PC-9 (cell line): ENCODE results near the gene GAK. TPM values are rescaled to one million over a fixed set of nuclear protein-coding genes. Genes with fewer than 3 reads are reported as not detected.

Experiments used
- BruUV-seq: library from RNA; stranded (reverse); fragments of 400-500 nt; replicated peaks from 2 replicates; lab custom pipeline; 2021; lab: Mats Ljungman, UMichigan
- CTCF ChIA-PET: fragments of 300-600 bp; sonication (Branson Sonifier 250); formaldehyde crosslinking; loops from one replicate; lab custom pipeline; 2022; ENCODE audit warnings: antibody characterized with exemption; lab: Charles Lee
- POLR2A ChIA-PET: fragments of 300-600 bp; sonication (Branson Sonifier 250); formaldehyde crosslinking; loops from one replicate; lab custom pipeline; 2022; ENCODE audit warnings: antibody characterized with exemption; ENCODE audit not compliant: unreplicated experiment; lab: Charles Lee
- DNase-seq, 2 experiments: peaks; one replicate each; pipeline versions ENCODE4 v3.0.0 to v3.0.0-alpha.2; 2015 to 2022; ENCODE audit warnings: mixed read lengths in 1 of 2
- H2AFZ ChIP-seq: fragments of 200-600 bp; sonication (generic); 2 replicates; pipeline ENCODE4 v1.8.1; 2017; ENCODE audit warnings: antibody characterized with exemption
- H3F3A ChIP-seq: fragments of 200-600 bp; sonication (generic); 2 replicates; pipeline ENCODE4 v1.8.1; 2017; ENCODE audit warnings: antibody characterized with exemption, mild to moderate bottlenecking, low read depth; ENCODE audit not compliant: insufficient read depth
- H3K27ac ChIP-seq: fragments of 200-600 bp; sonication (generic); 2 replicates; pipeline ENCODE4 v1.6.1; 2016; ENCODE audit warnings: mixed run types
- H3K27me3 ChIP-seq: fragments of 200-600 bp; sonication (generic); 2 replicates; pipeline ENCODE4 v1.6.1; 2016; ENCODE audit warnings: low read depth, mixed run types; ENCODE audit not compliant: insufficient read depth
- H3K36me3 ChIP-seq: fragments of 200-600 bp; sonication (generic); 2 replicates; pipeline ENCODE4 v1.6.1; 2016; ENCODE audit warnings: low read depth, mixed run types
- H3K4me1 ChIP-seq: fragments of 200-600 bp; sonication (generic); replicated peaks from 2 replicates; pipeline ENCODE4 v1.6.1; 2016; ENCODE audit warnings: mixed run types; ENCODE audit not compliant: insufficient read depth
- H3K4me2 ChIP-seq: fragments of 200-600 bp; sonication (generic); 2 replicates; pipeline ENCODE4 v1.6.1; 2017; ENCODE audit warnings: mixed run types
- H3K4me3 ChIP-seq: fragments of 200-600 bp; sonication (generic); 2 replicates; pipeline ENCODE4 v1.6.1; 2016; ENCODE audit warnings: mixed run types
- H3K79me2 ChIP-seq: fragments of 200-600 bp; sonication (generic); 2 replicates; pipeline ENCODE4 v1.6.1; 2017; ENCODE audit warnings: low read depth, mixed run types
- H3K9me2 ChIP-seq: fragments of 200-600 bp; sonication (generic); 2 replicates; pipeline ENCODE4 v1.8.1; 2017; ENCODE audit warnings: mild to moderate bottlenecking; ENCODE audit not compliant: insufficient read depth
- H3K9me3 ChIP-seq: fragments of 200-600 bp; sonication (generic); 2 replicates; pipeline ENCODE4 v1.8.1; 2016; ENCODE audit warnings: low read depth; ENCODE audit not compliant: insufficient read depth
- H4K20me1 ChIP-seq: fragments of 200-600 bp; sonication (generic); 2 replicates; pipeline ENCODE4 v1.8.1; 2017; ENCODE audit not compliant: insufficient read depth
- CTCF ChIP-seq: fragments of 200-600 bp; sonication (generic); conservative IDR thresholded peaks from 2 replicates; pipeline ENCODE4 v1.6.1; 2017; ENCODE audit warnings: mixed run types, antibody characterized with exemption, mild to moderate bottlenecking, moderate library complexity
- EZH2 ChIP-seq: fragments of 200-600 bp; sonication (generic); IDR thresholded peaks from 2 replicates; pipeline ENCODE4 v1.8.0; 2017; ENCODE audit warnings: antibody characterized with exemption, low read depth
- intact Hi-C: fragments of 100-400 bp; cut with micrococcal nuclease; formaldehyde crosslinking; loops from one replicate; pipeline ENCODE4 v1.10.0; 2022; ENCODE audit not compliant: unreplicated experiment
- total RNA-seq: library from RNA; stranded (reverse); gene quantifications from 2 replicates; pipeline ENCODE4 v1.2.3, GENCODE V29; 2021

Gene GAK
- total RNA-seq, 1 experiment from 2014 or later, result 114 TPM

GRCh38 chr4:866761-867390 is 65.2 kb downstream of the GAK start:
- Histone ChIP-seq H3K79me2 (no peaks in the 10 kb centered on the region), H3K9me2 (no peaks in the 10 kb centered on the region), H2AFZ (no peak overlapping the region), H3K4me3 (no peak overlapping the region), H3K27ac (no peak overlapping the region), H3K27me3 (no peaks in the 10 kb centered on the region), H4K20me1 (no peaks in the 10 kb centered on the region), H3F3A (peaks cover 12% of the 10 kb centered on the region; the same call in 1 of the 2 replicates), H3K4me1 (no peaks in the 10 kb centered on the region), H3K4me2 (no peak overlapping the region), H3K9me3 (no peaks in the 10 kb centered on the region), H3K36me3 (peaks cover 8% of the 10 kb centered on the region; the same call in 1 of the 2 replicates)
- DNase-seq, result peak in 1 of 2 experiments; percentile 25
- ChIA-PET CTCF (no interaction called here), POLR2A (no interaction called here)
- intact Hi-C loops, result no loop called here
- BruUV-seq, result no TSS peak
- TF ChIP-seq CTCF, result no peak
- TF ChIP-seq EZH2, result no peak

GRCh38 chr4:866068-866760 is 65.9 kb downstream of the GAK start:
- H3K36me3 ChIP-seq, result peaks cover 8% of the 10 kb centered on the region; the same call in 1 of the 2 replicates
- no TSS peak for BruUV-seq
- POLR2A ChIA-PET, result no interaction called here
- DNase-seq, result no peak
- H2AFZ ChIP-seq, result no peak overlapping the region
- H3K27me3 ChIP-seq, result no peaks in the 10 kb centered on the region
- peaks cover 12% of the 10 kb centered on the region; the same call in 1 of the 2 replicates for H3F3A ChIP-seq
- no peak overlapping the region for H3K4me3 ChIP-seq
- CTCF ChIA-PET, result no interaction called here
- H3K4me2 ChIP-seq, result no peak overlapping the region
- no peaks in the 10 kb centered on the region for H4K20me1 ChIP-seq
- H3K9me2 ChIP-seq, result no peaks in the 10 kb centered on the region
- H3K27ac ChIP-seq, result no peak overlapping the region
- no peaks in the 10 kb centered on the region for H3K79me2 ChIP-seq
- intact Hi-C loops, result no loop called here
- H3K4me1 ChIP-seq, result no peaks in the 10 kb centered on the region
- TF ChIP-seq EZH2 (no peak), CTCF (no peak)
- no peaks in the 10 kb centered on the region for H3K9me3 ChIP-seq

GRCh38 chr4:865572-865971 is 66.5 kb downstream of the GAK start:
- Histone ChIP-seq H3K79me2 (no peaks in the 10 kb centered on the region), H3K9me2 (no peaks in the 10 kb centered on the region), H3K4me1 (no peaks in the 10 kb centered on the region), H3K9me3 (no peaks in the 10 kb centered on the region), H3K36me3 (peaks cover 8% of the 10 kb centered on the region; the same call in 1 of the 2 replicates), H3K27ac (no peak overlapping the region), H3F3A (peaks cover 10% of the 10 kb centered on the region; the same call in 1 of the 2 replicates), H3K4me3 (no peak overlapping the region), H2AFZ (no peak overlapping the region), H3K27me3 (no peaks in the 10 kb centered on the region), H3K4me2 (no peak overlapping the region), H4K20me1 (no peaks in the 10 kb centered on the region)
- intact Hi-C loops, result no loop called here
- CTCF ChIA-PET, result no interaction called here
- POLR2A ChIA-PET, result no interaction called here
- no peak for DNase-seq
- no peak for TF ChIP-seq EZH2
- TF ChIP-seq CTCF, result no peak
- no TSS peak for BruUV-seq
